ENCODE results near the gene DST.

GRCh38 chr6:56450376-56450775 lies 192.3 kb downstream of the DST start:
- TF ChIP-seq CTCF (IDR thresholded peaks at IDR 0.05; ENCODE audit: insufficient read depth, low read depth, low read length) (no peak), EZH2 (IDR thresholded peaks at IDR 0.05; ENCODE audit: insufficient read depth, low read length) (no peak)

Data from astrocyte (in vitro differentiated cells and primary cell).